Measurements from ENCODE around the gene F7.
"Not testable (repeated sequence)": the region's sequence is repeated elsewhere in the genome, so short reads cannot be mapped to it uniquely, and the experiment has no call there.

F7 gene

DNA sequence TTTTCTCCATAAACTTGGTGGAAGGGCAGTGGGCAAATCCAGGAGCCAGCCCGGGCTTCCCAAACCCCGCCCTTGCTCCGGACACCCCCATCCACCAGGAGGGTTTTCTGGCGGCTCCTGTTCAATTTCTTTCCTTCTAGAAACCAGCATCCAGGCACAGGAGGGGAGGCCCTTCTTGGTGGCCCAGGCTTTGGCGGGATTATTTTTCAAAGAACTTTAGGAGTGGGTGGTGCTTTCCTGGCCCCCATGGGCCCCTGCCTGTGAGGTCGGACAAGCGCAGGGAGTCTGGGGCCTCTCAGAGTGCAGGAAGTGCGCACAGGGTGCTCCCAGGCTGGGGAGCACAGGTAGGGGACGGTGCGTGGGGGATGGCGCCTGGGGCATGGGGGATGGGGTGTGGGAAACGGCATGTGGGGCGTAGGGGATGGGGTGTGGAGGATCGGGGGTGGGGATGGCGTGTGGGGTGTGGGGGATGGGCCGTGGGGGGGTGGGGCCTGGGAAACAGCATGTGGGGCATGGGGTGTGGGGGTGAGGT, 396 bp downstream of the F7 start:
- no peak for DNase-seq

DNA sequence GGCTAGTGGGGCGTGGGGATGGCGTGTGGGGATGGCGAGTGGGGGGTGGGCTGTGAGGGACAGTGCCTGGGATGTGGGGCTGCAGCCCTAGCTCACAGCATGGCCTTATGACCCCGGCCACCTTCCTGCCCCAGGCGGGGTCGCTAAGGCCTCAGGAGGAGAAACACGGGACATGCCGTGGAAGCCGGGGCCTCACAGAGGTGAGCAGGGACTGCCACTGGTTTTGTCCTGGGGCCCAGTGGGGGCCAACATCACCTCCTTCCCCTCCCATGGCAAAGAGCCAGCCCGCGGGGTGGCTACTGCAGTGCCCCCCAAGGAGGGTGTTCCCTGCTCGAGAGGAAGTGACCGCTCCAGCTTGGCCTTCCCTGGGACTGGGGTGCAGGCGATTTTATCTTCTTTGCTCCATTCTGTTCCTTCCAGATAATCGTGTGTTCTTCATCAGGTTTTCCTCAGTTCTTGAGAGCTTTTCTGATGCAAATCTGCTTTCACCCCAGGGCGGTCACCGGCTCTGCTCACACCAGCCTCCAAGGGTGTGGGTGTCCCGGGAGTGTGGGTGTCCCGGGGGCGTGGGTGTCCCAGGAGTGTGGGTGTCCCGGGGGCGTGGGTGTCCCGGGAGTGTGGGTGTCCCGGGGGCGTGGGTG, 1.2 kb downstream of the F7 start:
- DNase-seq = no peak

DNA sequence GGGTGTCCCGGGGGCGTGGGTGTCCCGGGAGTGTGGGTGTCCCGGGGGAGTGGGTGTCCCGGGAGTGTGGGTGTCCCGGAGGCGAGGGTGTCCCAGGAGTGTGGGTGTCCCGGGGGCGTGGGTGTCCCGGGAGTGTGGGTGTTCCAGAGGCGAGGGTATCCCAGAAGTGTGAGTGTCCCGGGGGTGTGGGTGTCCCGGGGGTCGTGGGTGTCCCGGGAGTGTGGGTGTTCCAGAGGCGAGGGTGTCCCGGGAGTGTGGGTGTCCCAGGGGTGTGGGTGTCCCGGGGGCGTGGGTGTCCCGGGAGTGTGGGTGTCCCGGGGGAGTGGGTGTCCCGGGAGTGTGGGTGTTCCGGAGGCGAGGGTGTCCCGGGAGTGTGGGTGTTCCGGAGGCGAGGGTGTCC, 2.9 kb downstream of the F7 start:
- not testable (repeated sequence) for DNase-seq

DNA sequence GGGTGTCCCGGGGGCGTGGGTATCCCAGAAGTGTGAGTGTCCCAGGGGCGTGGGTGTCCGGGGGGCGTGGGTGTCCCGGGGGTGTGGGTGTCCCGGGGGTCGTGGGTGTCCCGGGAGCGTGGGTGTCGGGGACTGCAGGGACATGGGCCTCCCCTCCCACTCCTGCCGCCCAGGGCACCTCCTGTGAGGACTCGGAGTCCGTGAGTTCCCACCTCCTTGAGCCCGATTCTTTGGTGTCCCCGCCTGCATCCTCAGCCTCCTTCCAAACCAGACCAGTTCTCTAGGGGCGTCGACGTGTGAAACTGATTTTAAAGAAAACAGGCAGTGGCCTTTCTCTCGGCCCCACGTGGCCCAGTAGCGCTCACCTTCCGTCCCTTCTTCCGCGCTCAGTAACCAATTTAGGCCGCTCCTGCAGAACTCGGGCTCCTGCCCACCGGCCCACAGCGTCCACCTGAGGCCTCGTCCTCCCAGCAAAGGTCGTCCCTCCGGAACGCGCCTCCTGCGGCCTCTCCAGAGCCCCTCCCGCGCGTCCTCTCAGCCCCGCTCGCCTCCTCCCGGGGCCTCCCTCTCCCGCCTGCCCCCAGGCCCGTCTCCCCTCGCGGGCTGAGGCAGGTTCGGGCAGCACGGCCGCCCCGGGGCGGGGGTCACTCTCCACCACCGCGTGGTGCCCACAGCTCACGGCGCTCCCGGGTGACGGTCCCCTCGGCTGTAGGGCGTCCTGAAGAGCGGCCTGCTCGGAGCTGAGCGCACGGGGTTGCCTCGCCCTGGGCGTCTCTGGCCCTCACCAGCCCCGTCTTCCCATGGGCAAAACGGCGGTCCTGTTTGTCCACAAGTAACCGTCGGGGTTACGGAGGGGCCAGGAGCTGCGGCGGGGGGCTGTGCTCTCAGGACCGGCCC, 3.8 kb downstream of the F7 start:
- DNase-seq = no peak

DNA sequence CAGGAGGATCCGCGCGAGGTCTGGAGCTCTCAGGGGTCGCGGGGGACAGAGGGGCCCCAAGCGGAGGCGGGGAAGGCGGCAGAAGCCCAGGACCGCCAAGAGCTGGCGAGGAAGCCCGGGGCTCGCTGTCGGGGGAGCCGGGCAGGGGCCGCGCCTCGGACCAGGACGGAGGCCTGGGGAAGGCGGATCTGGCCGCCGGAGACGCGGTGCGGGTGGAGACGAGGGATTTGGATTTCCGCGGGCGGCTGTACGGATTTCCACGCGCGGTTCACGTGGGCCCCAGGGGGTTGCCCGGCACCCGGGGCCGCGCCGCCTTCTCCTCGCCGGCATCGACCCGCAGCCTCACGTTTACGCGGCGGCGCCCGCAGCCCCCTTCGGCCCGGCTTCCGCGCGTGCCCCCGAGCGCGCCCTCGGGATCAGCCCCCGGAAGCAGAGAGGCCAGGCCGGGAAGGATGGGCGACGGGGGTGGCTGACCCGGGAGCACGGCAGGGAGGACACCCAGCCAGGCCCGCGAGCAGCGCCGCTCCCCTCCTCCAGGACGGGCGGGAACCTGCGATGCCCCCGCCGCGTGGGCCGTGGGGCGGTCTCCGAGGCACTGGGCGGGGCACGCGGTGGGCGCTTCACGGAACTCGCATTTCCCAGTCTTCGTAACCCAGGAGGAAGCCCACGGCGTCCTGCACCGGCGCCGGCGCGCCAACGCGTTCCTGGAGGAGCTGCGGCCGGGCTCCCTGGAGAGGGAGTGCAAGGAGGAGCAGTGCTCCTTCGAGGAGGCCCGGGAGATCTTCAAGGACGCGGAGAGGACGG, 4.7 kb downstream of the F7 start:
- DNase-seq = no peak

DNA sequence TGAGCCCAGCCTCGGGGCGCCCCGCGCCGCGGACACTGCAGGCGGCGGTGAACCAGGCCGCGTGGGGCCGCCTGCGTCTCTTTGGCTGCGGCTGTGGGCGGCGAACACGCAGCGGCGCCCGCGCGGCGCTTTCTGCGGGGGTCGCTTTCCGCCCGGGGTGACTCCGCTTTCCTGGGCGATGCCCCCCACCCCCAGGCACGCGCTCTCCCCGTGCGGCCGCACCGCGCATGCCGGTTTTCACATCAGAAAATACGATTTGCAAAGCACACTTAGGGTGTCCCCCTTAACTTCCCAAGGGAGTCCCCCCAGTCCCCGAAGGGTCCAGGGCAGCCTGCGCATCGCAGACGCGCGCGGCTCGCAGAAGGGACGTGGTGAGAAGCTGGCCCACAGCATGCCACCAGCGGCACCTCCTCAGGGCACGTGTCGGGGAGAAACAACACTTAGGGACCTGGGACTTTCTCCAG, 5.3 kb downstream of the F7 start:
- no peak for DNase-seq

DNA sequence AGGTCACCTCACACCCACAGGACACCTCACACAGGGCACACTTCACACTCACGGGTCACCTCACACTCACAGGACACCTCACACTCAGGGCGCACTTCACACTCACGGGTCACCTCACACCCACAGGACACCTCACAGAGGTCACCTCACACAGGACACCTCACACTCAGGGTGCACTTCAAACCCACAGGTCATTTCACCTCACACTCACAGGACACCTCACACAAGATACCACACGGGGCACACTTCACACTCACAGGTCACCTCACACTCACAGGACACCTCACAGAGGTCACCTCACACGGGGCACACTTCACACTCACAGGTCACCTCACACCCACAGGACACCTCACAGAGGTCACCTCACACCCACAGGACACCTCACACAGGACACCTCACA, 6.2 kb downstream of the F7 start:
- DNase-seq = not testable (repeated sequence)

DNA sequence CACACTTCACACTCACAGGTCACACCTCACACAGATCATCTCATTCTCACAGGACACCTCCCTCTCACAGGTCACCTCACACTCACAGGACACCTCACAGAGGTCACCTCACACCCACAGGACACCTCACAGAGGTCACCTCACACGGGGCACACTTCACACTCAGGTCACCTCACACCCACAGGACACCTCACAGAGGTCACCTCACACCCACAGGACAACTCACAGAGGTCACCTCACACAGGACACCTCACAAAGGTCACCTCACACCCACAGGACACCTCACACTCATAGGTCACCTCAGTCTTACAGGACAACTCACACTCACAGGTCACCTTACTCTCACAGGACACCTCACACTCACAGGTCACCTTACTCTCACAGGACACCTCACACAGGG, 6.9 kb downstream of the F7 start:
- not testable (repeated sequence) for DNase-seq

DNA sequence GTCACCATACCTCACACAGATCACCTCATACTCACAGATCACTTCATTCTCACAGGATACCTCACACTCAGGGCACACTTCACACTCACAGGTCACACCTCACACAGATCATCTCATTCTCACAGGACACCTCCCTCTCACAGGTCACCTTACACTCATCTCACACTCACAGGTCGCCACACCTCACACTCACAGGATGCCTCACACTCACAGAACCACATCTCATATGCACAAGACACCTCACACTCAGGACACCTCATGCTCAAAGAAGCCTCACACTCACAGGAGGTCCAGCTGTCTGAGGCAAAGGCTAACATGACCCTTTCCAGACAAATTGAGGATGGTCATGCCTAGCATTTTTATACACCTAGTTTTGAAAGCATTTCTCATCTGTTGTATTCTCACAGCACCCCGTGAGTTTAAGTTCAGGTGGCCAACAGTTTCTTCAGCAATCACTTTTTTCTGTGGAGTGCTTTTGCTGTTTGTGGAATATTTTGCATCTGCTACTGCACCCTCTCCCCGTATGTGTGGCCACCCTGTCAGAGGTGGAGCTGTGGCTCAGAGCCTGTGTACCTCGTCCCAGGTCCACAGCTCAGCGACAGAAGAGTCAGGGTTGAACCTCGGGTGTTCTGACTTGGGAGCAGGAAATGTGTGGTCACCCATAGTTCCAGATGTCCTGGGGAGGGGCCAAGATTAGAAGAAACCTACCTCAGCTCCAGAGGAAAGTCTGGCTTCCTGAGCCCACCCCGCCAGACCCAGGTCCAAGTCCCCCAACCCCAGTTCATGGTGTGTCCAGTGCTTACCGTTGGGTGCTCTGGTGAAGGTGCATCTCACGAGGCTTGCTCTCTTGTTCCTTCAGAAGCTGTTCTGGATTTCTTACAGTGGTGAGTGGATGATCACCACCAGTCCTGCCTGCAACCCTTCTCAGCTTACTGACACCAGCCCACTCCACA, 7.6 kb downstream of the F7 start:
- no peak for DNase-seq

DNA sequence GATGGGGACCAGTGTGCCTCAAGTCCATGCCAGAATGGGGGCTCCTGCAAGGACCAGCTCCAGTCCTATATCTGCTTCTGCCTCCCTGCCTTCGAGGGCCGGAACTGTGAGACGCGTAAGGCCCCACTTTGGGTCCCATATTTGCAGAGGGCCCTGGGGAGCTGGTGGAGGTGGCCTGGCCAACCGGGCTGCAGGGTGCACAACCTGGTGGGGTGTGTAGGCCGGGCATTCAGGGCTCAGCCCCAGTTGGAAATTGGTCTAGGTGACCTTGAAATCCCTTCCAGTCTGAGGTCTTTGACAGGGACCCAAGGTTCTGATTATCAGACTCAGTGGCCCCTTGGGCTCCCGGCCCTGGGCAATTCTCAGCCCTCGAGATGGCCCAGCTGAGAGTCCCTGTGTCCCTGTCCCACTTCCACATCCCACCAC, 8.3 kb downstream of the F7 start:
- DNase-seq = no peak

DNA sequence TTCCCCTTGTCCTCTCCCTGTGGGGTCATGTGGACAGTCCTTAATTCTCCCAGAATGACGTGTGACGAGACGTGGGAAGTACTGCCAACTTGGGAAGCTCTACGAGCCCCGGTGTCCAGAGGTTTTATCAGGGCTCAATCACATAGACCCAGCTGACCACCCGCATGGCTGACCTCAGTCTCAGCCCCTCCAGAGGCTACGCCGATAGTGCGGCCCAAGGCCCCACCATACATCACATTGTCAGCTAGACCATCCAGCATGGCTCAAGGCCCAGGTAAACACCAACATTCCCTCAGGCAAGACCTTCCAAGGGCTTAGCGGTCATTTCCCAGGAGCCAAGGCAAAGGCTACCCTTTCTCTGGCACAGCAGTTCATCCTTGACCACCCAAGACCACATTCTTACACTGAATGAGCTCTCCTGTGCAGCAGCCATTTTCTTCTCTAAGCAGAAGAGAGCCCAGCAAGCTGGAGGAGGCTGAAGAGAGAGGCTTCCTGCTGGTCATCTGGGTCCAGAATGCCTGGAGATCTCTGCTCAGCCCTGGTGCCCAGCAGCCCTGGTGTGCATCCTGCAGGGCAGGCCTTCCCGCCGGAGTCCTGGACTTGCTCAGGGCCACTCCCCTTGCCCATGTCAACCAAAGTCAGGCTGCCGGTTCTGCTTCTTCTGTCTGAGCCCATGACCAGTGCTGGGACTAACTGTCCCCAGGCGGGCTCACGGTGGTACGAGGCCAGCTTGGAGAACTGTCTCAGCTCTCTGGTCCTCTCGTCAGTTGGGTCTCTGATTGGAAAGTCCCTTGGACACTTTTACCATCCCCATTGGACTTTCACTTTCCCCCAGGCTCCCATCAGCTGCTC, 9.1 kb downstream of the F7 start:
- DNase-seq = no peak

DNA sequence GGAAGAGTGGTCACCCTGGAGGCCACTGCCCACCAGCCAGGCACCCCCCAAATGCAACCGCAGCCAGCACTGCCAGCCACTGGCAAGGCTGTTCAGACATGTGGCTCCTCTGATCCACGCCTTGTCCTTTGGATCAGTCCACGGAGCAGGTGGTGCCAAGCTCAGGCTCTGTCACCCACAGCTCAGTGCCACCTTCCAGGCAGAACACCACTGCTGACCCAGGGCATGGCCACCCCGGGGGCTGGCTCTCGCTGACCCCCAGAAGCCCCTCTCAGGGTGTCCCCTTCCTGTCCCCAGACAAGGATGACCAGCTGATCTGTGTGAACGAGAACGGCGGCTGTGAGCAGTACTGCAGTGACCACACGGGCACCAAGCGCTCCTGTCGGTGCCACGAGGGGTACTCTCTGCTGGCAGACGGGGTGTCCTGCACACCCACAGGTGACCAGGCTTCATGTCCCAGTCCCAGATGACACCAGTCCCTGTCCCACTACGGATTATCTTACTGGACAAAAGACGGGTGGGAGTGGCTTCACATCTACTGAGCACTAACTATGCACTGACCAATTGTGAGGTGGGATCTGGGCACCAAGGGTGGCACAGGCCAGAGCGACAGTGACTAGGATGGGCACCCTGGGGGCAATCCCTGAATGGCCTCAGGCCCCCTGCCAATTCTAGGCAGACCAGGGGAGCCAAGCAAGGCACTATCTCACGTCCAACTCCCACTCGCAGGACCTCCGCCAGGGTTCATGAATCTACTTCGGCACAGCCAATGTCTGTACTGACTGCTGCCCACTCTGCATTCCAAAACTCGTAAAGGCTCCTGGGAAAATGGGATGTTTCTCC, 10.0 kb downstream of the F7 start:
- DNase-seq = no peak

DNA sequence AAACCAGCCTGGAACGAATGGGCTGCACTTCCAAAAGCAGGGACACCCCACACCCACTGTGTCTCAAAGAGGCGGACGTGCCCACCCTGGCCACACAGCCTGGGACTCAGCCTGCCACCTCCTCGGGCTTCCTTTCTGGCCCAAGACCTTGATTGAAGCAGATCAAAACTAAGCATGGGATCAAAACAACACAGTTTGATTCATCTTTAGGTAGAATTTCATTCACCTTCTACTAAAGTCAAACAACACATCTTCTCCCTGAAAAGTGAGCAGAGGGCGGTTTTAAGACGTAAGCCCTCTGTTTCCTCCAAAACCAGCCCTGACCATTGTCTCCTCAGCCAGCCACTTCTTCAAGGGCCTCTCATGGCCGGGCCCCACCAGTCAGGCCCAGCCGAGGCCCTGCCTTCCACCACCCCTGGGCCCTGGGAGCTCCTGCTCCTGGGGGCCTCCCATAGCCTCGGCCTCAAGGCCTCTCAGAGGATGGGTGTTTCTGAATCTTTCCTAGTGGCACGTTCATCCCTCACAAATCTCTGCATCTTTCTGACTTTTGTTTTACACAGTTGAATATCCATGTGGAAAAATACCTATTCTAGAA, 10.7 kb downstream of the F7 start:
- no peak for DNase-seq

DNA sequence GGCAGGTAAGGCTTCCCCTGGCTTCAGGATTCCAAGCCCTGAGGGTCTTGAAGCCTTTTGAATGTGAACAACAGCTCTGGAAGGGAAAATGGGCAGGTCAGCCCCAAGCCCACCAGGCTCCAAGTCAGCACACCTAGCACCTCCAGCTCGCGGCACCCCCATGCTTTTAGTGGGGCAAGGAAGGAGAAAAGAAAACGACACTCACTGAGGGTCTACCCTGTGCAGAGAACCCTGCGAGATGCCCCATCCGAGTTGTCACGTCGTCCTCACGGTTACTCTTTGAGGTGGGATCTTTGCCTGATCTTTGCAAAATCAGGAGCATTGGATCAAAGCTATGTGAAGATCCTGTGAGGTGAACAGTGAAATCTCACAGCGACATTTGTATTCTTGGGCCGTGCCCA, 11.3 kb downstream of the F7 start:
- DNase-seq = no peak

DNA sequence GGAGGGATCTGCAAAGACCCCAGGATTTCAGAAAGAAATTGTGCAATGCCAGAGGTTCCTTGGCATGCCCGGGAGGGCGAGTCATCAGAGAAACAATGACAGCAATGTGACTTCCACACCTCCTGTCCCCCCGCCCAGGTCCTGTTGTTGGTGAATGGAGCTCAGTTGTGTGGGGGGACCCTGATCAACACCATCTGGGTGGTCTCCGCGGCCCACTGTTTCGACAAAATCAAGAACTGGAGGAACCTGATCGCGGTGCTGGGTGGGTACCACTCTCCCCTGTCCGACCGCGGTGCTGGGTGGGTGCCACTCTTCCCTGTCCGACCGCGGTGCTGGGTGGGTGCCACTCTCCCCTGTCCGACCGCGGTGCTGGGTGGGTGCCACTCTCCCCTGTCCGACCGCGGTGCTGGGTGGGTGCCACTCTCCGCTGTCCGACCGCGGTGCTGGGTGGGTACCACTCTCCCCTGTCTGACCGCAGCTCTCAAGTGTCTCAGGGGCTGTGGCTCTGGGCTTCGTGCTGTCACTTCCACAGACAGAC, 11.8 kb downstream of the F7 start:
- no peak for DNase-seq

DNA sequence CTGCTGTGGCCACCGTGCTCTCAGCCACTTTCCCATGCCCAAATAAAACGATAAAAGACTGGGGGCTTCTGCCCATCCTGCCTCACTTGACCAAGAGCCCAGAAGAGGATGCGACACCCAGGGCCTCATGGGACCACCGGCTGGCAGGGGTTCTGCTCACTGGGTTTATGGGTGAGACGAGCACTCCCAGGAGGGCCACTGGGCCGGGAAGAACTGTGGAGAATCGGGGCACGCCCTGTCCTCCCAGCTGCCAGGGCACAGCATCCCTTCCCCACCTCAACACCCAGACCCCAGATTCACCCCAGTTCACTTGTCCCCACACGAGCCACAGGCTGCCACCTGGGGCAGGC, 12.3 kb downstream of the F7 start:
- no peak for DNase-seq

DNA sequence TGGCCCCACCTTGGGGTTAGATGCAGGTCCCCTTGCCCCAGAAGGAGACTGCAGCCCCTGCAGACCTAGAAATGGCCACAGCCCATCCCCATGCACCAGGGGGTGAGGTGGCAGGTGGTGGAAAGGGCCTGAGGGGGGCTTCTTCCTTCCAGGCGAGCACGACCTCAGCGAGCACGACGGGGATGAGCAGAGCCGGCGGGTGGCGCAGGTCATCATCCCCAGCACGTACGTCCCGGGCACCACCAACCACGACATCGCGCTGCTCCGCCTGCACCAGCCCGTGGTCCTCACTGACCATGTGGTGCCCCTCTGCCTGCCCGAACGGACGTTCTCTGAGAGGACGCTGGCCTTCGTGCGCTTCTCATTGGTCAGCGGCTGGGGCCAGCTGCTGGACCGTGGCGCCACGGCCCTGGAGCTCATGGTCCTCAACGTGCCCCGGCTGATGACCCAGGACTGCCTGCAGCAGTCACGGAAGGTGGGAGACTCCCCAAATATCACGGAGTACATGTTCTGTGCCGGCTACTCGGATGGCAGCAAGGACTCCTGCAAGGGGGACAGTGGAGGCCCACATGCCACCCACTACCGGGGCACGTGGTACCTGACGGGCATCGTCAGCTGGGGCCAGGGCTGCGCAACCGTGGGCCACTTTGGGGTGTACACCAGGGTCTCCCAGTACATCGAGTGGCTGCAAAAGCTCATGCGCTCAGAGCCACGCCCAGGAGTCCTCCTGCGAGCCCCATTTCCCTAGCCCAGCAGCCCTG, 12.8 kb downstream of the F7 start:
- DNase-seq = no peak

DNA sequence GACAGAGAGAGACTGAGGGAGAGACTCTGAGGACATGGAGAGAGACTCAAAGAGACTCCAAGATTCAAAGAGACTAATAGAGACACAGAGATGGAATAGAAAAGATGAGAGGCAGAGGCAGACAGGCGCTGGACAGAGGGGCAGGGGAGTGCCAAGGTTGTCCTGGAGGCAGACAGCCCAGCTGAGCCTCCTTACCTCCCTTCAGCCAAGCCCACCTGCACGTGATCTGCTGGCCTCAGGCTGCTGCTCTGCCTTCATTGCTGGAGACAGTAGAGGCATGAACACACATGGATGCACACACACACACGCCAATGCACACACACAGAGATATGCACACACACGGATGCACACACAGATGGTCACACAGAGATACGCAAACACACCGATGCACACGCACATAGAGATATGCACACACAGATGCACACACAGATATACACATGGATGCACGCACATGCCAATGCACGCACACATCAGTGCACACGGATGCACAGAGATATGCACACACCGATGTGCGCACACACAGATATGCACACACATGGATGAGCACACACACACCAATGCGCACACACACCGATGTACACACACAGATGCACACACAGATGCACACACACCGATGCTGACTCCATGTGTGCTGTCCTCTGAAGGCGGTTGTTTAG, 13.7 kb downstream of the F7 start:
- DNase-seq = no peak
